ENCODE data around the gene PHF12. TPM values are rescaled to one million over a fixed set of nuclear protein-coding genes. Genes with fewer than 3 reads are reported as not detected.
"Not testable (repeated sequence)": the region's sequence is repeated elsewhere in the genome, so short reads cannot be mapped to it uniquely, and the experiment has no call there.

PHF12 gene
- total and polyA plus RNA-seq, 2 of the 4 experiments (the other 2 are of a cell fraction), result 24.4 to 25.6 TPM

GRCh38 chr17:28935744-28936460 lies 15.4 kb downstream of the PHF12 start:
- Histone ChIP-seq H2BK20ac (ENCODE audit: low read depth, low read length) (no peak overlapping the region), H3K18ac (ENCODE audit: low read depth, low read length) (no peak overlapping the region), H2BK15ac (ENCODE audit: low read depth, low read length) (no peak overlapping the region), H3K4ac (ENCODE audit: low read depth, low read length) (no peak overlapping the region), H3K27ac (ENCODE audit: insufficient read depth, low read length) (no peak overlapping the region), H4K20me1 (ENCODE audit: insufficient read depth, low read length) (peaks cover 99% of the 10 kb centered on the region), H3K79me1 (ENCODE audit: low read depth in 1 of 2, low read length in 2 of 2) (peaks cover 42 to 97% of the 10 kb centered on the region in 2 experiments), H3K4me2 (ENCODE audit: low read depth, low read length) (no peak overlapping the region), H4K91ac (ENCODE audit: insufficient read depth, low read depth, low read length) (no peak overlapping the region), H4K5ac (ENCODE audit: low read depth, low read length) (no peak overlapping the region), H3K9me1 (ENCODE audit: insufficient read depth, low read length) (peaks cover 40% of the 10 kb centered on the region), H3K14ac (replicated peaks; ENCODE audit: low read depth, low read length) (0 out of 2 replicates have a peak overlapping the region, but pooled peaks have one; percentile 0), H3K36me3 (ENCODE audit: control insufficient read depth, insufficient read depth, low read length) (peaks cover 5% of the 10 kb centered on the region), H2AFZ (replicated peaks; ENCODE audit: low read length, poor library complexity) (no peak overlapping the region), H2BK5ac (ENCODE audit: low read depth, low read length, poor library complexity, severe bottlenecking) (no peak overlapping the region), H2AK5ac (ENCODE audit: low read depth, low read length) (no peak overlapping the region), H3K56ac (ENCODE audit: extremely low read depth, insufficient read depth, low read length) (no peak overlapping the region), H3K4me3 (ENCODE audit: insufficient read depth, low read depth, low read length) (no peak overlapping the region), H3K9me3 (ENCODE audit: control insufficient read depth, insufficient read depth, low read length) (no peaks in the 10 kb centered on the region), H3K9ac (ENCODE audit: low read depth, low read length) (no peak overlapping the region), H4K8ac (ENCODE audit: low read depth in 2 of 2, low read length in 2 of 2) (no peak overlapping the region), H3K27me3 (ENCODE audit: control insufficient read depth, insufficient read depth, low read length) (no peaks in the 10 kb centered on the region), H2AK9ac (replicated peaks; ENCODE audit: low read depth, low read length, poor library complexity) (no peak overlapping the region), H2BK120ac (ENCODE audit: low read depth, low read length) (no peak overlapping the region), H3K23ac (ENCODE audit: low read depth, low read length) (no peak overlapping the region), H3K4me1 (ENCODE audit: control insufficient read depth, insufficient read depth, low read length) (peaks cover 18% of the 10 kb centered on the region)
- intact Hi-C loops (cut with micrococcal nuclease), result no loop called here
- dilution Hi-C loops (cut with HindIII; ENCODE audit: low sequenced_read_pairs, unreplicated experiment), result no loop called here
- DNase-seq (no peak), ATAC-seq (ENCODE audit: low read depth) (peak; percentile 33; the same call in 1 of the 2 replicates)
- no CpG with 5 or more reads among the region's 8 CpGs for WGBS, 2 experiments (ENCODE audit: extremely low coverage in 2 of 2, insufficient read length in 1 of 2)
- ChIA-PET CTCF (interaction anchor here (0.7 kb wide), 1 partner anchor 156 kb away, joined by 3 read pairs; no protein-coding TSS in a partner anchor), POLR2A (ENCODE audit: unreplicated experiment) (no interaction called here)
- no peak for TF ChIP-seq FOS (IDR thresholded peaks at IDR 0.05; ENCODE audit: low read depth, low read length)
- no peak for TF ChIP-seq CEBPB (IDR thresholded peaks at IDR 0.05; ENCODE audit: low read depth, low read length)
- TF ChIP-seq RFX5 (IDR thresholded peaks at IDR 0.05; ENCODE audit: low read depth, low read length), result no peak
- no peak for TF ChIP-seq RAD21 (IDR thresholded peaks at IDR 0.05; ENCODE audit: low read length)
- BruUV-seq (replicated peaks), result no TSS peak
- in situ Hi-C loops (cut with MboI; ENCODE audit: low sequenced_read_pairs), result no loop called here

DNA sequence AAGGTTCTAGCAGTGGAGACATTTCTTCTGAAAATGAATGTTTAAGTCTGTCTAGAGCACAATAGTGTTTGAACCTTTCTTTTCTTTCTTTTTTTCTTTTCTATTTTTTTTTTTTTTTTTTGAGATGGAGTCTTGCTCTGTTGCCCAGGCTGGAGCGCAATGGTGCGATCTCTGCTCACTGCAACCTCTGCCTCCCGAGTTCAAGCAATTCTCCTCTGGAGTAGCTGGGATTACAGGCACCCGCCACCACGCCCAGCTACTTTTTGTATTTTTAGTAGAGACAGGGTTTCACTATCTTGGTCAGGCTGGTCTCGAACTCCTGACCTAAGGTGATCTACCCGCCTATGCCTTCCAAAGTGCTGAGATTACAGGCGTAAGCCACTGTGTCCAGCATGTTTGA lies 16.8 kb downstream of the PHF12 start:
- H3K27ac ChIP-seq (ENCODE audit: insufficient read depth, low read length); POLR2A ChIA-PET (ENCODE audit: unreplicated experiment); H3K36me3 ChIP-seq (ENCODE audit: control insufficient read depth, insufficient read depth, low read length); dilution Hi-C loops (cut with HindIII; ENCODE audit: low sequenced_read_pairs, unreplicated experiment); H3K18ac ChIP-seq (ENCODE audit: low read depth, low read length); CTCF ChIA-PET; H3K4me3 ChIP-seq (ENCODE audit: insufficient read depth, low read depth, low read length); H2AK5ac ChIP-seq (ENCODE audit: low read depth, low read length); H3K9me3 ChIP-seq (ENCODE audit: control insufficient read depth, insufficient read depth, low read length); H4K5ac ChIP-seq (ENCODE audit: low read depth, low read length); H3K23ac ChIP-seq (ENCODE audit: low read depth, low read length); DNase-seq; H2BK15ac ChIP-seq (ENCODE audit: low read depth, low read length); intact Hi-C loops (cut with micrococcal nuclease); H2BK20ac ChIP-seq (ENCODE audit: low read depth, low read length); H3K4ac ChIP-seq (ENCODE audit: low read depth, low read length); H4K91ac ChIP-seq (ENCODE audit: insufficient read depth, low read depth, low read length); in situ Hi-C loops (cut with MboI; ENCODE audit: low sequenced_read_pairs); H3K4me2 ChIP-seq (ENCODE audit: low read depth, low read length); ATAC-seq (ENCODE audit: low read depth); H4K8ac ChIP-seq (ENCODE audit: low read depth in 2 of 2, low read length in 2 of 2); H2AK9ac ChIP-seq (replicated peaks; ENCODE audit: low read depth, low read length, poor library complexity); BruUV-seq (replicated peaks); H2AFZ ChIP-seq (replicated peaks; ENCODE audit: low read length, poor library complexity); H2BK120ac ChIP-seq (ENCODE audit: low read depth, low read length); H3K14ac ChIP-seq (replicated peaks; ENCODE audit: low read depth, low read length); H3K9ac ChIP-seq (ENCODE audit: low read depth, low read length); H3K56ac ChIP-seq (ENCODE audit: extremely low read depth, insufficient read depth, low read length); H2BK5ac ChIP-seq (ENCODE audit: low read depth, low read length, poor library complexity, severe bottlenecking); H3K27me3 ChIP-seq (ENCODE audit: control insufficient read depth, insufficient read depth, low read length): not testable (repeated sequence)
- Histone ChIP-seq H3K79me1 (ENCODE audit: low read depth in 1 of 2, low read length in 2 of 2) (peaks cover 46 to 96% of the 10 kb centered on the region in 2 experiments), H3K9me1 (ENCODE audit: insufficient read depth, low read length) (peaks cover 34% of the 10 kb centered on the region), H3K4me1 (ENCODE audit: control insufficient read depth, insufficient read depth, low read length) (peaks cover 18% of the 10 kb centered on the region), H4K20me1 (ENCODE audit: insufficient read depth, low read length) (peaks cover 99% of the 10 kb centered on the region)
- WGBS, 2 experiments (ENCODE audit: extremely low coverage in 2 of 2, insufficient read length in 1 of 2), result 100% methylated on average over 3 of the region's 8 CpGs; no CpG with 5 or more reads in 1 of the 2 experiments
